Uterus (tissue), 2 donors: Measurements from ENCODE around the gene EFTUD2.

Experiments used
- CTCF ChIP-seq, 4 experiments: fragments of 200-600 bp in 2 of 4; fragments of 450-650 bp in 2 of 4; sonication (generic) in 2 of 4; IDR thresholded peaks; one replicate each; pipeline ENCODE4 v1.5.1; 2016 to 2019; ENCODE audit warnings: antibody characterized with exemption in 4 of 4, mild to moderate bottlenecking in 2 of 4, moderate library complexity in 1 of 4
- POLR2A ChIP-seq, 2 donors: fragments of 450-650 bp; IDR thresholded peaks; one replicate each; pipeline ENCODE4 v1.6.1; 2016; ENCODE audit warnings: antibody characterized with exemption in 2 of 2, mild to moderate bottlenecking in 1 of 2, moderate library complexity in 1 of 2

- no peak for TF ChIP-seq CTCF (IDR thresholded peaks at IDR 0.05)
- TF ChIP-seq POLR2A (IDR thresholded peaks at IDR 0.05) = no peak
Observed at GRCh38 chr17:44912763-44913544, 13.7 kb upstream of the EFTUD2 start.
